Cardiac muscle cell (in vitro differentiated cells and primary cell): ENCODE data around the gene SZT2. TPM values are rescaled to one million over a fixed set of nuclear protein-coding genes. Genes with fewer than 3 reads are reported as not detected.

Source experiments
- DNase-seq, 2 donors: peaks; one replicate each; pipeline versions ENCODE4 v3.0.0 to v3.0.0-alpha.2; 2010 to 2017; ENCODE audit warnings: low read depth in 1 of 2, low spot score in 1 of 2
- H3K27ac ChIP-seq: fragments of 200-600 bp; sonication (generic); 2 replicates; pipeline ENCODE4 v1.5.1; 2016
- H3K27me3 ChIP-seq: fragments of 200-600 bp; sonication (generic); 2 replicates; pipeline ENCODE4 v1.6.0; 2016; ENCODE audit warnings: control low read depth
- H3K36me3 ChIP-seq: fragments of 200-600 bp; sonication (generic); 2 replicates; pipeline ENCODE4 v1.5.1; 2016; ENCODE audit warnings: control low read depth
- H3K4me1 ChIP-seq: fragments of 200-600 bp; sonication (generic); 2 replicates; pipeline ENCODE4 v1.8.1; 2017; ENCODE audit warnings: low read depth, mild to moderate bottlenecking, mixed run types
- H3K4me3 ChIP-seq: fragments of 200-600 bp; sonication (generic); 2 replicates; pipeline ENCODE4 v1.5.1; 2016; ENCODE audit warnings: mild to moderate bottlenecking
- H3K9me3 ChIP-seq: fragments of 200-600 bp; sonication (generic); 2 replicates; pipeline ENCODE4 v1.5.1; 2017; ENCODE audit warnings: low read depth, mild to moderate bottlenecking, control low read depth
- CTCF ChIP-seq: IDR thresholded peaks from 2 replicates; pipeline ENCODE4 v1.5.1; 2012; ENCODE audit warnings: low read depth, mild to moderate bottlenecking, low read length
- polyA plus RNA-seq: library from polyadenylated mRNA; unstranded; fragments of >200 nt; fragmentation: Nextera tagmentation; extraction: Ambion mirVana; gene quantifications from 2 replicates; pipeline ENCODE4 v1.2.1, GENCODE V29; 2016
- total RNA-seq: library from RNA; depleted of rRNA; stranded (reverse); fragments of >200 nt; gene quantifications from 2 replicates; pipeline ENCODE4 v1.2.3, GENCODE V29; 2016

Gene SZT2
- total and polyA plus RNA-seq, 2 experiments from 2014 or later: 11.5 to 28.2 TPM

- Histone ChIP-seq H3K9me3 (no peaks in the 10 kb centered on the region), H3K27ac (no peak overlapping the region), H3K4me1 (peaks cover 5% of the 10 kb centered on the region), H3K27me3 (no peaks in the 10 kb centered on the region), H3K36me3 (peaks cover 33% of the 10 kb centered on the region), H3K4me3 (no peak overlapping the region)
- DNase-seq: no peak
- TF ChIP-seq CTCF: no peak
Observed at GRCh38 chr1:43437031-43437973, 47.6 kb downstream of the SZT2 start.

- no peaks in the 10 kb centered on the region for H3K27me3 ChIP-seq
- peaks cover 31% of the 10 kb centered on the region for H3K36me3 ChIP-seq
- no peak overlapping the region for H3K27ac ChIP-seq
- H3K4me3 ChIP-seq: no peak overlapping the region
- no peak for DNase-seq
- no peaks in the 10 kb centered on the region for H3K9me3 ChIP-seq
- no peak for TF ChIP-seq CTCF
- peaks cover 5% of the 10 kb centered on the region for H3K4me1 ChIP-seq
Observed at GRCh38 chr1:43438006-43438405, 48.3 kb downstream of the SZT2 start.

GRCh38 chr1:43438576-43438952 is 48.9 kb downstream of the SZT2 start:
- no peak overlapping the region for H3K27ac ChIP-seq
- DNase-seq: no peak
- no peaks in the 10 kb centered on the region for H3K27me3 ChIP-seq
- no peak for TF ChIP-seq CTCF
- no peak overlapping the region for H3K4me3 ChIP-seq
- no peaks in the 10 kb centered on the region for H3K9me3 ChIP-seq
- peaks cover 29% of the 10 kb centered on the region for H3K36me3 ChIP-seq
- H3K4me1 ChIP-seq: peaks cover 5% of the 10 kb centered on the region

GRCh38 chr1:43438953-43439581 is 49.4 kb downstream of the SZT2 start:
- H3K36me3 ChIP-seq: peaks cover 26% of the 10 kb centered on the region
- DNase-seq: no peak
- H3K9me3 ChIP-seq: no peaks in the 10 kb centered on the region
- H3K4me1 ChIP-seq: peaks cover 5% of the 10 kb centered on the region
- no peak overlapping the region for H3K4me3 ChIP-seq
- no peaks in the 10 kb centered on the region for H3K27me3 ChIP-seq
- H3K27ac ChIP-seq: no peak overlapping the region
- no peak for TF ChIP-seq CTCF

GRCh38 chr1:43439781-43440180 is 50.1 kb downstream of the SZT2 start:
- Histone ChIP-seq H3K27ac (no peak overlapping the region), H3K27me3 (no peaks in the 10 kb centered on the region), H3K4me3 (no peak overlapping the region), H3K4me1 (peaks cover 12% of the 10 kb centered on the region), H3K36me3 (peaks cover 21% of the 10 kb centered on the region), H3K9me3 (no peaks in the 10 kb centered on the region)
- no peak for DNase-seq
- TF ChIP-seq CTCF: no peak
